ENCODE data around the gene POLR1A. TPM values are rescaled to one million over a fixed set of nuclear protein-coding genes. Genes with fewer than 3 reads are reported as not detected.

The POLR1A gene
- total and polyA plus RNA-seq, 10 donors = 1.8 to 39.0 (median 20.1) TPM

GRCh38 chr2:86019121-86019520 lies 86.6 kb downstream of the POLR1A start:
- no peak for DNase-seq
- peaks cover 6 to 36% (median 22%) of the 10 kb centered on the region in 6 donors for H3K4me1 ChIP-seq
- TF ChIP-seq CTCF (IDR thresholded peaks at IDR 0.05 in 8 of 11, conservative IDR thresholded peaks at IDR 0.05 in 3 of 11) (no peak), POLR2A (IDR thresholded peaks at IDR 0.05) (no peak), POLR2AphosphoS5 (IDR thresholded peaks at IDR 0.05) (no peak)
- 90 to 93% (median 91%) methylated on average over 5 of the region's 5 CpGs for WGBS, 5 donors
- H3K27me3 ChIP-seq (replicated peaks in 1 of 7) = no peaks in the 10 kb centered on the region
- H3K4me3 ChIP-seq = no peak overlapping the region
- H3K9me3 ChIP-seq = peaks cover 0 to 8% (median 7%) of the 10 kb centered on the region in 8 donors
- H3K36me3 ChIP-seq = peaks cover 0 to 3% (median 0%) of the 10 kb centered on the region in 6 donors
- intact Hi-C loops (cut with DNase I; ENCODE audit: low total_unique reads) = no loop called here
- no peak overlapping the region for H3K27ac ChIP-seq

- peak overlapping the region in 1 of 8 donors; percentile 43 for H3K4me3 ChIP-seq
- H3K27me3 ChIP-seq (replicated peaks in 1 of 7) = no peaks in the 10 kb centered on the region
- peak overlapping the region in 7 of 8 donors; percentile 73 to 81 (median 79) for H3K27ac ChIP-seq
- no peaks in the 10 kb centered on the region for H3K36me3 ChIP-seq
- intact Hi-C loops (cut with DNase I; ENCODE audit: low total_unique reads) = no loop called here
- WGBS, 5 donors = 59 to 90% (median 82%) methylated on average over 20 to 22 of the region's 22 CpGs
- peak; percentile 82 for DNase-seq
- TF ChIP-seq POLR2AphosphoS5 (IDR thresholded peaks at IDR 0.05) (peak; percentile 6 to 55 (median 48)), POLR2A (IDR thresholded peaks at IDR 0.05) (no peak), CTCF (IDR thresholded peaks at IDR 0.05 in 8 of 11, conservative IDR thresholded peaks at IDR 0.05 in 3 of 11) (no peak)
- H3K4me1 ChIP-seq = peaks cover 6 to 34% (median 22%) of the 10 kb centered on the region in 6 donors
- H3K9me3 ChIP-seq = peaks cover 0 to 14% (median 8%) of the 10 kb centered on the region in 8 donors
These were observed 87.5 kb downstream of the POLR1A start for GRCh38 chr2:86017901-86018896.

GRCh38 chr2:86016581-86016980 lies 89.1 kb downstream of the POLR1A start:
- intact Hi-C loops (cut with DNase I; ENCODE audit: low total_unique reads) = no loop called here
- H3K4me1 ChIP-seq = peaks cover 6 to 31% (median 24%) of the 10 kb centered on the region in 6 donors
- no peak for TF ChIP-seq POLR2AphosphoS5 (IDR thresholded peaks at IDR 0.05)
- TF ChIP-seq POLR2A (IDR thresholded peaks at IDR 0.05) = no peak
- no peak for TF ChIP-seq CTCF (IDR thresholded peaks at IDR 0.05 in 8 of 11, conservative IDR thresholded peaks at IDR 0.05 in 3 of 11)
- no peaks in the 10 kb centered on the region for H3K27me3 ChIP-seq (replicated peaks in 1 of 7)
- DNase-seq = peak; percentile 54
- H3K9me3 ChIP-seq = peaks cover 0 to 14% (median 8%) of the 10 kb centered on the region in 8 donors
- WGBS, 5 donors = 91 to 94% (median 93%) methylated on average over 12 of the region's 12 CpGs
- H3K27ac ChIP-seq = peak overlapping the region; percentile 63 to 81 (median 78)
- H3K36me3 ChIP-seq = no peaks in the 10 kb centered on the region
- H3K4me3 ChIP-seq = peak overlapping the region in 2 of 8 donors; percentile 7 to 43

GRCh38 chr2:86015699-86016098 lies 90.0 kb downstream of the POLR1A start:
- H3K27me3 ChIP-seq (replicated peaks in 1 of 7) = no peaks in the 10 kb centered on the region
- H3K36me3 ChIP-seq = no peaks in the 10 kb centered on the region
- H3K9me3 ChIP-seq = peaks cover 0 to 14% (median 8%) of the 10 kb centered on the region in 8 donors
- whole genome bisulfite sequencing, 5 donors = 85 to 94% (median 91%) methylated on average over 1 of the region's 1 CpG
- DNase-seq = no peak
- peak overlapping the region in 2 of 8 donors; percentile 30 to 81 for H3K27ac ChIP-seq
- TF ChIP-seq POLR2AphosphoS5 (IDR thresholded peaks at IDR 0.05) (no peak), POLR2A (IDR thresholded peaks at IDR 0.05) (no peak), CTCF (IDR thresholded peaks at IDR 0.05 in 8 of 11, conservative IDR thresholded peaks at IDR 0.05 in 3 of 11) (no peak)
- intact Hi-C loops (cut with DNase I; ENCODE audit: low total_unique reads) = no loop called here
- peaks cover 6 to 31% (median 24%) of the 10 kb centered on the region in 6 donors for H3K4me1 ChIP-seq
- H3K4me3 ChIP-seq = no peak overlapping the region
